ENCODE measurements around the gene IGFL1.
"Not testable (repeated sequence)": the region's sequence is repeated elsewhere in the genome, so short reads cannot be mapped to it uniquely, and the experiment has no call there.

The IGFL1 gene

DNA sequence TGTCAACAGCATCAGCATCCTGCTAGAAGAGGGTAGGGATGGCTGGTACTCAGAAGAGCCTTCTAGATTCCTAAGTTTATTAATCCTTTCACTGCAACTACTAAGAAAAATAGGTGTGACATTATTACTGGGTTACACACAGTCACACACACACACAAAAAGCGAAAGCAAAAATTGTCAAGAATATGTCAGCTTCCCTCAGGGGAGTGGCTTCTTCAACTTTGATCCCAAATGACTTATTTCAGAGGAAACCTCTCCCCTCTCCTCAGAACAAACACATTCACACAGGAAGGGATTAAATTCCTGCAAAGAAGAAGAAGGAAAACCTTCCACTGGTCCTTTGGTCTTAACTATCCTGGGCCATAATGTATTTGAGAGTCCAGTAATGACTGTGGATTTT is 20.1 kb upstream of the IGFL1 start:
- TF ChIP-seq, protein P1, sequence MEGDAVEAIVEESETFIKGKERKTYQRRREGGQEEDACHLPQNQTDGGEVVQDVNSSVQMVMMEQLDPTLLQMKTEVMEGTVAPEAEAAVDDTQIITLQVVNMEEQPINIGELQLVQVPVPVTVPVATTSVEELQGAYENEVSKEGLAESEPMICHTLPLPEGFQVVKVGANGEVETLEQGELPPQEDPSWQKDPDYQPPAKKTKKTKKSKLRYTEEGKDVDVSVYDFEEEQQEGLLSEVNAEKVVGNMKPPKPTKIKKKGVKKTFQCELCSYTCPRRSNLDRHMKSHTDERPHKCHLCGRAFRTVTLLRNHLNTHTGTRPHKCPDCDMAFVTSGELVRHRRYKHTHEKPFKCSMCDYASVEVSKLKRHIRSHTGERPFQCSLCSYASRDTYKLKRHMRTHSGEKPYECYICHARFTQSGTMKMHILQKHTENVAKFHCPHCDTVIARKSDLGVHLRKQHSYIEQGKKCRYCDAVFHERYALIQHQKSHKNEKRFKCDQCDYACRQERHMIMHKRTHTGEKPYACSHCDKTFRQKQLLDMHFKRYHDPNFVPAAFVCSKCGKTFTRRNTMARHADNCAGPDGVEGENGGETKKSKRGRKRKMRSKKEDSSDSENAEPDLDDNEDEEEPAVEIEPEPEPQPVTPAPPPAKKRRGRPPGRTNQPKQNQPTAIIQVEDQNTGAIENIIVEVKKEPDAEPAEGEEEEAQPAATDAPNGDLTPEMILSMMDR (IDR thresholded peaks at IDR 0.05; ENCODE audit: low read depth, low read length, missing control alignments), result no peak
- no peak overlapping the region for H3K4me3 ChIP-seq (replicated peaks; ENCODE audit: low read depth, low read length)

DNA sequence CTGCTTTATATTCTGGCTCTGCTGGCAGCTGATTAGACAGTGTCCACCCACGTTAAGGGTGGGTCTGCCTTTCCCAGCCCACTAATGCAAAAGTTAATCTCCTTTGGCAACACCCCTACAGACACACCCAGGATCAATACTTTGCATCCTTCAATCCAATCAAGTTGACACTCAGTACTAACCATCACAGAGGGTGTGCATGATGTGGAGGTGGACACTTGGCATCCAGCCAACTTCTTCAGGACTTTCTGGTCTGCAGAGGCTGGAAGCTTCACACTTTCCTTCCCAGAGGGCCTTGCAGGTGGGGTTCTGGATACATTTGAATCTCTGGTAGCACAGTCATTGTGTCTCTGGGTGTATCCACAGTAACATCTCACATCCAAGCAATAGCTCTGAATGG is 18.9 kb upstream of the IGFL1 start:
- TF ChIP-seq, protein P1 (IDR thresholded peaks at IDR 0.05; ENCODE audit: low read depth, low read length, missing control alignments), result no peak
- DNase-seq (ENCODE audit: extremely low read depth, low read depth), result no peak
- no peak overlapping the region for H3K4me3 ChIP-seq (replicated peaks; ENCODE audit: low read depth, low read length)

More for the DNA sequence above, 20.1 kb upstream of the IGFL1 start:
- no peak for DNase-seq (ENCODE audit: extremely low read depth, low read depth)

DNA sequence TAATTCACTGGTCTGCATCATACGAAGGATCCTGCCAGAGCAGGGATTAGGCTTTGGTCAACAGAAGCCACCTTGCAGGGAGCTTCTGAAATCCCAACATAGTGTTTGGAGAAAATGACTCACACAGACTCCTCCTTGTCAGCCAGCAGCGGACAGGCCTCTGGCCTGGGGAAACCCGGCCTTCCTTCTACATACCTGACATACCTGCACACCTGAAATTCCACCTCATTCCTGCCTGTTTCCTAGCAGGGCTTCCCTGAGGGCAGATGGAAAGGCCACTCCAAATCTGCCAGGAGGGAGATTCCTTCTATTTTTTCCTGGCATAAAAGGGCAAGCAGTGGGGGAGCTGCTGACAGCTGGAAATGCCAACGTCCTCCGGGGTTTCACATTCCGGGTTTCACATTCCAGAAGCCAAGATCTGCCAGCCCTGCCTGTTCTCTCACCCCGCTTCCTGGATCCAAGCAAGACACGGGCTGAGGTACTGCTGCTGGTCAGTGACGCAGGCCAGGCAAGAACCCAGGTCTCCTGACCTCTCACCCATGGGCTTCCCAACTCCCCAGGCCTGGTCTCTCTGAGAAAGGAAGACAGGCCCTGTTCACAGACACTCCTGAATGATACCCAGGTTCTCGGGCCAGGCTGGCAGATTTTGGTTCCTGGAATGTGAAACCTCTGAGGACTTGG is 18.2 kb upstream of the IGFL1 start:
- TF ChIP-seq, protein P1 (IDR thresholded peaks at IDR 0.05; ENCODE audit: low read depth, low read length, missing control alignments), result no peak
- no peak for DNase-seq (ENCODE audit: extremely low read depth, low read depth)
- H3K4me3 ChIP-seq (replicated peaks; ENCODE audit: low read depth, low read length), result no peak overlapping the region

DNA sequence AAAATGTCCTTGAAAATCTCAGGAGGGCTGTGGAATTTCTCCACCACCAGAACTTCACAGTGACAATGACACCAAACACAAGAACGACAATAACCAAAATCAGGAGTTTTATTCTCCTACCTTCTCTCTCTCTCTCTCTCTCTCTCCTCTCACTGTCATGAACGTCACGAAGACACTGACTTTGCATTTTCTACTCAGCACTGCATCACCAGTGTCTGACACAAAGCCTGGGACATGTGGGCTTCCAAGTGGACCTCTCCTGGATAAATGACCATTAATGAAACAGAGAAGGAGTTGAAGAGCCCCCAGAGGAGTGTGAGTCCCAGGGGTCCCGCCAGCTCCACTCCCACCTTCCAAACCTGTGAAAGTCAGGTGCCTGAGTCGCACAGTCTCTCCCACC is 16.9 kb upstream of the IGFL1 start:
- DNase-seq (ENCODE audit: extremely low read depth, low read depth); H3K4me3 ChIP-seq (replicated peaks; ENCODE audit: low read depth, low read length): not testable (repeated sequence)

DNA sequence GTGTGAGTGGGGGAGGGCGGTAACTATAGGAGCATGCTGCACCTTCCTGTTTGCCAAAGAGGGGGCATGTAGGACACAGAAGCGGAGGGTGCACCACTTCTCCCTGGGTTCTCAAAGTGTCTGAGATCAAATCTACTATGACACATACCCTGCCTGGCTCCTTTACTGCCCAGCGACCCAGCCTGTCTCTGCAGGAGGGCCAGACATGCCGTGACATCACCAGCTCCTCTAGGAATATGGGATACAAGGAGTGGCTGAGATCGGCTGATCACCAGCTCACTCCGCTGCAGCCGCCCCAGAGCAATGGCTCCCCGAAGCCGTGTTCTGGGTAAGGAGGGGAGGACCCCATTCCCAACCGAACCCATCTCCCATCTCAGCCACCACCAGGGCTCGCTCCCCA is 16.4 kb upstream of the IGFL1 start:
- TF ChIP-seq, protein P1 (IDR thresholded peaks at IDR 0.05; ENCODE audit: low read depth, low read length, missing control alignments), result no peak
- H3K4me3 ChIP-seq (replicated peaks; ENCODE audit: low read depth, low read length), result no peak overlapping the region
- DNase-seq (ENCODE audit: extremely low read depth, low read depth), result no peak

DNA sequence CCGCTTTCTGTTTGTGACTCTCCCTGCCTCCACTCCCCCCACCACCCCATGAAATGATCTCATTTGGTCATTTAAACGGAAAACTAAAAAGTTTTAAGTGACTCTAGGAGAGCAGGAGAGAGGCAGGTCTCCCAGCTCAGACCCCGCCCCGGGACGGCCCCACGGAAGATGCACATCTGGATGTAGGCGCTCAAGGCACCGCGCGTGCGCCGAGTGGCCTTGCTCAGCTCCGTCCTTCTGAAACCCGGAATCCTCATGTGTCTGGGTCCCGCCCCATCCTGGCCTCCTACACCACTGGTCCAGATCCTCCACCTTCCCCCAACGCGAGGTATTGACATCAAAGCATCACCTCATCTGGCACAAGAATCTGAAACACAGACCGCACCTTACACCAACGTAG is 15.7 kb upstream of the IGFL1 start:
- DNase-seq (ENCODE audit: extremely low read depth, low read depth), result no peak
- no peak overlapping the region for H3K4me3 ChIP-seq (replicated peaks; ENCODE audit: low read depth, low read length)
- TF ChIP-seq, protein P1 (IDR thresholded peaks at IDR 0.05; ENCODE audit: low read depth, low read length, missing control alignments), result no peak

DNA sequence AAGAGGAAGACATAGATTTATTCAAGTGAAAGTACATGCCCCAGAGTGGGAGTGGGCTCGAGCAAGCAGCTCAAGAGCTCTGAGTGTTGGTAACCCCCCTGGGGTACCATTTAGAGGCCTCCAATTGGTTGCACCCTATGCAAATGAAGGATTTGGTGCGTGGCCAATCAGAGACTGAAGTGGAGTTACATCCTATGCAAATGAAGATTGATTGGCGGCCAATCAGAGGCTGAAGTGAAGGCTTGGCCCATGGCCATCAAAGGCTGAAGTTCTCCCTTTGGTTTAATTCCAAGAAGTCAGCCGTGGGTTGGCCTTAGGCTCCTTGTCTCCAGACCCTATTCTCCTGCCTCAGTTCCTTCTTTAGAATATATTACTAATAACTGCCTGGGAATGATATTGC is 12.9 kb upstream of the IGFL1 start:
- TF ChIP-seq, protein P1 (IDR thresholded peaks at IDR 0.05; ENCODE audit: low read depth, low read length, missing control alignments), result no peak
- DNase-seq (ENCODE audit: extremely low read depth, low read depth), result no peak
- H3K4me3 ChIP-seq (replicated peaks; ENCODE audit: low read depth, low read length), result no peak overlapping the region
